ENCODE data around the gene PRPSAP1. TPM values are rescaled to one million over a fixed set of nuclear protein-coding genes. Genes with fewer than 3 reads are reported as not detected.

The PRPSAP1 gene
- total RNA-seq, 1 donor from 2014 or later: 89.6 TPM

- TF ChIP-seq CTCF (IDR thresholded peaks at IDR 0.05; ENCODE audit: unreplicated experiment): no peak
- H3K4me1 Mint-ChIP-seq (ENCODE audit: low read depth): peaks cover 50% of the 10 kb centered on the region
- H3K36me3 Mint-ChIP-seq (ENCODE audit: insufficient read depth): peaks cover 2% of the 10 kb centered on the region
- H3K27ac Mint-ChIP-seq: no peak overlapping the region
- H3K9me3 Mint-ChIP-seq (ENCODE audit: low read depth): peaks cover 3% of the 10 kb centered on the region
- no peak overlapping the region for H3K4me3 Mint-ChIP-seq (ENCODE audit: low read depth)
- DNase-seq (ENCODE audit: low spot score, unreplicated experiment): no peak
- H3K27me3 Mint-ChIP-seq: no peaks in the 10 kb centered on the region
These were observed 93.0 kb downstream of the PRPSAP1 start for GRCh38 chr17:76260669-76261068.

DNA sequence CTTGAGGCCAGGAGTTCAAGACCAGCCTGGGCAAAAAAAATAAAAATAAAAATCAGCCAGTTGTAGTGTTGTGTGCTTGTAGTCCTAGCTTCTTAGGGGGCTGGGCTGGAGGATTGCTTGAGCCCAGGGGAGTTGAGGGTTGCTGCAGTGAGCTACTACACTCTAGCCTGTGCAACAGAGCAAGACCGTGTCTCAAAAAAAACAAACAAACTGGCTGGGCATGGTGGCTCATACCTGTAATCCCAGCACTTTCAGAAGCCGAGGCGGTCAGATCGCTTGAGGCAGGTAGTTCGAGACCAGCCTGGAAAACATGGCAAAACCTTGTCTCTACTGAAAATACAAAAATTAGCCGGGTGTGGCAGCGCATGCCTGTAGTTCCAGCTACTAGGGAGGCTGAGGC, 93.5 kb downstream of the PRPSAP1 start:
- Mint-ChIP-seq H3K27ac (peak overlapping the region; percentile 89), H3K36me3 (ENCODE audit: insufficient read depth) (peaks cover 2% of the 10 kb centered on the region), H3K4me1 (ENCODE audit: low read depth) (peaks cover 50% of the 10 kb centered on the region), H3K9me3 (ENCODE audit: low read depth) (peaks cover 3% of the 10 kb centered on the region), H3K4me3 (ENCODE audit: low read depth) (no peak overlapping the region), H3K27me3 (no peaks in the 10 kb centered on the region)
- no peak for TF ChIP-seq CTCF (IDR thresholded peaks at IDR 0.05; ENCODE audit: unreplicated experiment)
- DNase-seq (ENCODE audit: low spot score, unreplicated experiment): no peak

Other genes with a start within 250 kb of the PRPSAP1 start
- gene FOXJ1, start 212.7 kb downstream of the PRPSAP1 start, total RNA-seq: 18.6 and 19.0 TPM in 2 replicates
- gene RNF157, start 113.4 kb downstream of the PRPSAP1 start, total RNA-seq: 43.5 and 45.9 TPM in 2 replicates
- 31.2 and 36.3 TPM in 2 replicates for gene UBALD2, start 88.6 kb downstream of the PRPSAP1 start, total RNA-seq
- gene QRICH2, start 45.6 kb downstream of the PRPSAP1 start, total RNA-seq: 16.0 and 18.5 TPM in 2 replicates
- gene SPHK1, start 30.7 kb upstream of the PRPSAP1 start, total RNA-seq: 12.8 and 13.9 TPM in 2 replicates
- 43.4 and 44.6 TPM in 2 replicates for gene UBE2O, start 99.2 kb upstream of the PRPSAP1 start, total RNA-seq
- 0.40 TPM in 1 of 2 replicates, not detected in the other for gene AANAT, start 113.7 kb upstream of the PRPSAP1 start, total RNA-seq
- gene RHBDF2, start 147.5 kb upstream of the PRPSAP1 start, total RNA-seq: 11.8 and 12.1 TPM in 2 replicates
- 0.46 and 1.0 TPM in 2 replicates for gene CYGB, start 183.8 kb upstream of the PRPSAP1 start, total RNA-seq
- gene PRCD, start 186.1 kb upstream of the PRPSAP1 start, total RNA-seq: 0.86 and 1.7 TPM in 2 replicates
- gene ST6GALNAC2, start 231.9 kb upstream of the PRPSAP1 start, total RNA-seq: 0.62 and 1.2 TPM in 2 replicates